Astrocyte of the spinal cord (primary cell): ENCODE measurements around the gene KRTAP4-2.
"Not testable (repeated sequence)": the region's sequence is repeated elsewhere in the genome, so short reads cannot be mapped to it uniquely, and the experiment has no call there.

Experiments used
- DNase-seq: peaks from one replicate; pipeline ENCODE4 v3.0.0; 2011; ENCODE audit warnings: low read depth, low spot score
- H3K4me3 ChIP-seq: 2 replicates; pipeline ENCODE4 v1.5.1; 2011; ENCODE audit warnings: low read depth, mild to moderate bottlenecking, low read length, moderate library complexity
- in situ Hi-C: cut with HindIII; loops from 2 replicates; pipeline ENCODE4 v1.10.0; 2017; ENCODE audit warnings: low sequenced_read_pairs
- TF ChIP-seq, protein P1 (sequence below): IDR thresholded peaks from 2 replicates; pipeline ENCODE4 v1.5.1; 2012; ENCODE audit warnings: low read depth, mild to moderate bottlenecking, low read length, inconsistent platforms

Gene KRTAP4-2

DNA sequence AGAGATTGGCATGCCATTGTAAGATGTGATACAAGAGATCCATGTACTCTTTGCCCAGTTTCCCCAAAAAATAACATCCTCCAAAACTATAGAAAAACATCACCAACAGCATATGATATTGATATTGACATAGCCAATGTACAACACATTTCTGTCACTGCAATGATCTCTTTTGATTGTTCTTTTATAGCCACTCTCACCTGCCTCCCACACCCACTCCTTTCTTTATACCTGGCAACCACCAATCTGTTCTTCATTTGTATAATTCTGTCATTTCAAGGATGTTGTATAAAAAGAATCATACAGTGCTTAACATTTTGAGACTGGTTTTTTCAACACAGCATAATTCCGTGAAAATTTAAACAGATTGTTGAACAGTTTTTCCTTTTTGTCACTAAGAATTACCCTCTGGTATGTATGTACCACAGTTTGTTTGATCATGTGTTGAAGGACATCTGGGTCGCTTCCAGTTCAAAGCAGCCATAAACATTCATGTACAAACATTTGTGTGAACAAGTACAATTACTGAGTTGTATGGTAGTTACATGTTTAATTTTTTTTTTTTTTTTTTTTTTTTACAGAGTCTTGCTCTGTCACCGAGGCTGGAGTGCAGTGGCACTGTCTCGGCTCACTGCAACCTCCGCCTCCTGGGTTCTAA lies 21.5 kb upstream of the KRTAP4-2 start:
- DNase-seq: no peak
- TF ChIP-seq, protein P1, sequence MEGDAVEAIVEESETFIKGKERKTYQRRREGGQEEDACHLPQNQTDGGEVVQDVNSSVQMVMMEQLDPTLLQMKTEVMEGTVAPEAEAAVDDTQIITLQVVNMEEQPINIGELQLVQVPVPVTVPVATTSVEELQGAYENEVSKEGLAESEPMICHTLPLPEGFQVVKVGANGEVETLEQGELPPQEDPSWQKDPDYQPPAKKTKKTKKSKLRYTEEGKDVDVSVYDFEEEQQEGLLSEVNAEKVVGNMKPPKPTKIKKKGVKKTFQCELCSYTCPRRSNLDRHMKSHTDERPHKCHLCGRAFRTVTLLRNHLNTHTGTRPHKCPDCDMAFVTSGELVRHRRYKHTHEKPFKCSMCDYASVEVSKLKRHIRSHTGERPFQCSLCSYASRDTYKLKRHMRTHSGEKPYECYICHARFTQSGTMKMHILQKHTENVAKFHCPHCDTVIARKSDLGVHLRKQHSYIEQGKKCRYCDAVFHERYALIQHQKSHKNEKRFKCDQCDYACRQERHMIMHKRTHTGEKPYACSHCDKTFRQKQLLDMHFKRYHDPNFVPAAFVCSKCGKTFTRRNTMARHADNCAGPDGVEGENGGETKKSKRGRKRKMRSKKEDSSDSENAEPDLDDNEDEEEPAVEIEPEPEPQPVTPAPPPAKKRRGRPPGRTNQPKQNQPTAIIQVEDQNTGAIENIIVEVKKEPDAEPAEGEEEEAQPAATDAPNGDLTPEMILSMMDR: no peak
- no peak overlapping the region for H3K4me3 ChIP-seq
- in situ Hi-C loops: no loop called here

DNA sequence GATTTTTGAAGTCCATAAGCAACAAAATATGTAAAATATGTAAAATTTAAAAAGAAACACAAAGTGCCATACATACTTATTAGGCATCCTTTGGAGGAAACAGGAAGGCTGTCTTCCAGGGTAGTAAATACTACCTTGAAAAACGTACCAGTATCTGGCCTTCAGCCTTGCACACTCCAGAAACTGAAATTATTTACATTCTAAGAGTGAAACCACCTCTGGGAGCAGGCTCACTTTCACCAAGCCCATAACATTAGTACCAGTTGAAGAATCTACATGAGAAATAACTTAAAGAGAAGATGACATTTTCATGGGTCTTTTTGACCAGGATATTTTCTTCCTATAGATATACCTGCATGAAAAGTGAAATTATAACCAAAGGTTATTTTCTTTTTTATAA lies 18.0 kb upstream of the KRTAP4-2 start:
- no peak for DNase-seq
- TF ChIP-seq, protein P1: no peak
- in situ Hi-C loops: no loop called here
- H3K4me3 ChIP-seq: no peak overlapping the region

DNA sequence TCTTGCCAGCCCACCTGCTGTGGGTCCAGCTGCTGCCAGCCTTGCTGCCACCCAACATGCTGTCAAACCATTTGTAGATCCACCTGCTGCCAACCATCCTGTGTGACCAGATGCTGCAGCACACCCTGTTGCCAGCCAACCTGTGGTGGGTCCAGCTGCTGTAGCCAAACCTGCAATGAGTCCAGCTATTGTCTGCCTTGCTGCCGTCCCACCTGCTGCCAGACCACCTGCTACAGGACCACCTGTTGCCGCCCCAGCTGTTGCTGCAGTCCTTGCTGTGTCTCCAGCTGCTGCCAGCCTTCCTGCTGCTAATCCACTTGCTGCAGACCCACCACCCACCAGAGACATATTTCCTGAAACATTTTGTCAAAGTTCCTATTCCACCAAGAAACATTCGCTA lies 12.3 kb upstream of the KRTAP4-2 start:
- in situ Hi-C loops: no loop called here
- TF ChIP-seq, protein P1: no peak
- H3K4me3 ChIP-seq: no peak overlapping the region
- DNase-seq: no peak

DNA sequence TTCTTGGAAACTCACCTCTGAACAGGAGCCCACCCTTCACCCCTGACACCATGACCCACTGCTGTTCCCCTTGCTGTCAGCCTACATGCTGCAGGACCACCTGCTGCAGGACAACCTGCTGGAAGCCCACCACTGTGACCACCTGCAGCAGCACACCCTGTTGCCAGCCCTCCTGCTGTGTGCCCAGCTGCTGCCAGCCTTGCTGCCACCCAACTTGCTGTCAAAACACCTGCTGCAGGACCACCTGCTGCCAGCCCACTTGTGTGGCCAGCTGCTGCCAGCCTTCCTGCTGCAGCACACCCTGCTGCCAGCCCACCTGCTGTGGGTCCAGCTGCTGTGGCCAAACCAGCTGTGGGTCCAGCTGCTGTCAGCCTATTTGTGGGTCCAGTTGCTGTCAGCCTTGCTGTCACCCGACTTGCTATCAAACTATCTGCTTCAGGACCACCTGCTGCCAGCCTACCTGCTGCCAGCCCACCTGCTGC lies 11.9 kb upstream of the KRTAP4-2 start, which contains the start of gene KRTAP9-1:
TSS of gene KRTAP9-1 (plus strand) at position 51 of the 482 bp plus-strand sequence. CDS start at position 51, 0 bp downstream.
- in situ Hi-C loops, DNase-seq: not testable (repeated sequence)

DNA sequence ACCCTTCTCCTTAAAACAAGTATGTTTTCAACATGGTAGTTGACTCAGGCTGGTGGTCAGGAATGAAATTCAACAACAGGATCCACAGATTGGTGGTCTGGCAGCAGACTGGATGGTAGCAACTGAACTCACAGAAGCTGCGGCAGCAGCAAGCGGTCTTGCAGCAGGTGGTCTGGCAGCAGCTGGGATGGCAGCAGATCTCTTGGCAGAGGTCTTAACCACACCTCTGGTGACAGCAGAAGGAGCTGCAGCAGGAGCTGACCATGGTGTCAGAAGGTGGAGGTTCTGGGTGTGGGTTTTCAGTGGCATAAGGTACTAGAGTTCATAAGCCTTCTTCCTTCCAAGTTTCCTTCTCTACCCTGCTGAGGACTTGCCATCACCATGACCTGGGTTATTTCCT lies 8.9 kb upstream of the KRTAP4-2 start:
- no peak for DNase-seq
- H3K4me3 ChIP-seq: no peak overlapping the region
- in situ Hi-C loops: no loop called here
- TF ChIP-seq, protein P1: no peak

More for the DNA sequence above, 11.9 kb upstream of the KRTAP4-2 start, which contains the start of gene KRTAP9-1:
- H3K4me3 ChIP-seq: not testable (repeated sequence)

DNA sequence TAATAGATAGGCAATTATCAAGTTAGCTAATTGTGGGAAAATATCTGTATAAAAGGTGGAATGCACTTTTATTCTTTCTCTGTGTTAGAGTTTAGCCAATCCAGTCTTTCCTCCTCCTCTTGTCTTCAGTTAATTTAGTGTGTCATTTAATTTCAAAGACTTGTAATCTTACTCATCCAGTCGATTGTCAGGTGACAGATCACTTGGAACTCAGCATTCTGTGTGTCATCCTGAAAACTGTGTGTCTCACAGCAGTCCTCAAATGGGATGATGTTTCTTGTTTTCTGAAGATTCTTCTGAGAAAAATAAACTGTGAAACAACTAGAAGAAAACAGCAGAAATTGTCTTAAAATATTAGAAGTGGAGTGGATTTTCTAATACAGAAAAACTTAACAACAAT lies 7.0 kb upstream of the KRTAP4-2 start:
- no peak overlapping the region for H3K4me3 ChIP-seq
- TF ChIP-seq, protein P1: no peak
- DNase-seq: no peak
- in situ Hi-C loops: no loop called here

DNA sequence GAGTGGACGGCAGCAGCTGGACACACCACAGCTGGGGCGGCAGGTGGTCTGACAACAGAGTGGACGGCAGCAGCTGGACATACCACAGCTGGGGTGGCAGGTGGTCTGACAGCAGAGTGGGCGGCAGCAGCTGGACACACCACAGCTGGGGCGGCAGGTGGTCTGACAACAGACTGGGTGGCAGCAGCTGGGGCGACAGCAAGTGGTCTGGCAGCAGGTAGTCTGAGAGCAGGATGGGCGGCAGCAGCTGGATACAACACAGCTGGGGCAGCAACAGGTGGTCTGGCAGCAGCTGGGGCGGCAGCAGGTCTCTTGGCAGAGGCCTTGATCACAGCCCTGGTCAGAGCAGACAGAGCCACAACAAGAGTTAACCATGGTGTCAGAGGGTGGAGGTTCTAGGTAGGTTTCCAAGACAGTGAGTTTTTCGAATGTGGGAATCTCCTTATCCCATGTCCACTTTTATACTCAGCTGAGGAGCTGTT lies 6.5 kb upstream of the KRTAP4-2 start, which contains the start of gene KRTAP4-1:
TSS of gene KRTAP4-1 (minus strand) at position 432 of the 482 bp plus-strand sequence. CDS start at position 375, 57 bp downstream.
- in situ Hi-C loops: no loop called here
- H3K4me3 ChIP-seq: no peak within 1 kb of the TSS
- TF ChIP-seq, protein P1: no peak
- DNase-seq: no peak
